GM23338 (cell line): ENCODE results near the gene OR2W3. TPM values are rescaled to one million over a fixed set of nuclear protein-coding genes. Genes with fewer than 3 reads are reported as not detected.

Experiments
- ATAC-seq: fragments of 200-7000 bp; cut with Tn5 transposase; 3 replicates; pipeline ENCODE4 v1.9.1; 2020
- DNase-seq: peaks from one replicate; pipeline ENCODE4 v3.0.0-alpha.2; 2015; ENCODE audit warnings: low spot score
- H2AFZ ChIP-seq: fragments of 200-600 bp; sonication (generic); 2 replicates; pipeline ENCODE4 v1.8.0; 2016; ENCODE audit warnings: antibody characterized with exemption, mild to moderate bottlenecking, moderate library complexity
- H3F3A ChIP-seq: fragments of 200-600 bp; sonication (generic); replicated peaks from 2 replicates; pipeline ENCODE4 v1.8.0; 2017; ENCODE audit warnings: antibody characterized with exemption, mixed run types, low read depth
- H3K27ac ChIP-seq: fragments of 200-600 bp; sonication (generic); 2 replicates; pipeline ENCODE4 v1.6.1; 2016; ENCODE audit warnings: low read depth
- H3K27me3 ChIP-seq: fragments of 200-600 bp; sonication (generic); 2 replicates; pipeline ENCODE4 v1.8.0; 2016; ENCODE audit warnings: mild to moderate bottlenecking, mixed run types, moderate library complexity; ENCODE audit not compliant: insufficient read depth
- H3K36me3 ChIP-seq: fragments of 200-600 bp; sonication (generic); 2 replicates; pipeline ENCODE4 v1.8.0; 2016; ENCODE audit warnings: mild to moderate bottlenecking; ENCODE audit not compliant: insufficient read depth
- H3K4me1 ChIP-seq: fragments of 200-600 bp; sonication (generic); 2 replicates; pipeline ENCODE4 v1.8.0; 2016; ENCODE audit warnings: mild to moderate bottlenecking, moderate library complexity; ENCODE audit not compliant: insufficient read depth
- H3K4me2 ChIP-seq: fragments of 200-600 bp; sonication (generic); 2 replicates; pipeline ENCODE4 v1.7.1; 2017; ENCODE audit warnings: mixed run types
- H3K4me3 ChIP-seq: fragments of 200-600 bp; sonication (generic); 2 replicates; pipeline ENCODE4 v1.6.1; 2016; ENCODE audit warnings: mixed run types
- H3K79me2 ChIP-seq: fragments of 200-600 bp; sonication (generic); replicated peaks from 2 replicates; pipeline ENCODE4 v1.8.0; 2017; ENCODE audit warnings: mild to moderate bottlenecking; ENCODE audit not compliant: insufficient read depth
- H3K9me2 ChIP-seq: fragments of 200-600 bp; sonication (generic); 2 replicates; pipeline ENCODE4 v1.8.0; 2017; ENCODE audit not compliant: insufficient read depth
- H4K20me1 ChIP-seq: fragments of 200-600 bp; sonication (generic); replicated peaks from 2 replicates; pipeline ENCODE4 v1.8.0; 2017; ENCODE audit warnings: mild to moderate bottlenecking; ENCODE audit not compliant: insufficient read depth
- H3K27ac Mint-ChIP-seq: 2 replicates; pipeline ENCODE4 v1.8.0; 2020; ENCODE audit warnings: inconsistent platforms, mild to moderate bottlenecking, moderate library complexity, mixed read lengths
- H3K27me3 Mint-ChIP-seq: 3 replicates; pipeline ENCODE4 v1.8.0; 2022; ENCODE audit warnings: low read depth, mild to moderate bottlenecking, moderate library complexity, mixed read lengths, inconsistent platforms; ENCODE audit not compliant: insufficient read depth, poor library complexity
- H3K36me3 Mint-ChIP-seq: 3 replicates; pipeline ENCODE4 v1.8.0; 2021; ENCODE audit warnings: low read depth, mild to moderate bottlenecking, inconsistent platforms, moderate library complexity, mixed read lengths
- H3K4me1 Mint-ChIP-seq: 3 replicates; pipeline ENCODE4 v1.8.0; 2020; ENCODE audit warnings: mild to moderate bottlenecking, inconsistent platforms, mixed read lengths
- H3K4me3 Mint-ChIP-seq: 3 replicates; pipeline ENCODE4 v1.8.0; 2021; ENCODE audit warnings: moderate library complexity, mild to moderate bottlenecking, inconsistent platforms, mixed read lengths
- H3K9me3 Mint-ChIP-seq: 3 replicates; pipeline ENCODE4 v1.8.0; 2020; ENCODE audit warnings: moderate library complexity, mild to moderate bottlenecking, inconsistent platforms, mixed read lengths
- CREB1 ChIP-seq: fragments of 250-450 bp; sonication (Bioruptor Pico); IDR thresholded peaks from 2 replicates; pipeline ENCODE4 v1.5.0; 2020; ENCODE audit warnings: low read depth, mild to moderate bottlenecking, moderate library complexity
- CTCF ChIP-seq, 2 experiments: fragments of 200-600 bp in 1 of 2; sonication (generic) in 1 of 2; conservative IDR thresholded peaks; 2 replicates each; pipeline versions ENCODE4 v1.5.1 to v1.6.1; 2016 to 2017; ENCODE audit warnings: antibody characterized with exemption in 2 of 2, low read depth in 2 of 2, mild to moderate bottlenecking in 2 of 2, moderate library complexity in 1 of 2
- EZH2phosphoT487 ChIP-seq: fragments of 200-600 bp; sonication (generic); IDR thresholded peaks from one replicate; pipeline ENCODE4 v1.8.1; 2018; ENCODE audit warnings: antibody characterized with exemption; ENCODE audit not compliant: unreplicated experiment
- REST ChIP-seq: IDR thresholded peaks from one replicate; pipeline ENCODE4 v1.6.1; 2018; ENCODE audit warnings: antibody characterized with exemption; ENCODE audit not compliant: unreplicated experiment
- long read RNA-seq: library from polyadenylated mRNA; unstranded; transcript quantifications from one replicate; pipeline ENCODE4 v2.0.0, GENCODE V29; 2020; ENCODE audit not compliant: unreplicated experiment
- polyA plus RNA-seq: library from polyadenylated mRNA; unstranded; fragments of >200 nt; fragmentation: Nextera tagmentation; extraction: Ambion mirVana; gene quantifications from 2 replicates; pipeline ENCODE4 v1.2.1, GENCODE V29; 2016
- total RNA-seq: library from RNA; depleted of rRNA; stranded (reverse); fragments of >200 nt; shearing (Covaris generic); gene quantifications from 2 replicates; pipeline ENCODE4 v1.2.3, GENCODE V29; 2014; rRNA removed

Gene OR2W3
- total RNA-seq = 0.45 and 1.9 TPM in 2 replicates
- 0.31 TPM in 1 of 2 replicates, not detected in the other for polyA plus RNA-seq
- long read RNA-seq = 0 reads

- no peaks in the 10 kb centered on the region for H3F3A ChIP-seq
- H3K9me3 Mint-ChIP-seq = peaks cover 52% of the 10 kb centered on the region
These were observed at the start of gene OR2W3 for GRCh38 chr1:247895163-247895637. Gene OR2W3, plus strand, starts transcription at chr1:247895587. Its CDS starts 0 bp downstream, at chr1:247895587.

More at GRCh38 chr1:247895163-247895637, at the start of gene OR2W3:
- Mint-ChIP-seq H3K4me1 (no peaks in the 10 kb centered on the region; the same call in 2 of the 3 replicates), H3K36me3 (peaks cover 12% of the 10 kb centered on the region), H3K4me3 (no peak within 1 kb of the TSS), H3K27ac (no peak within 1 kb of the TSS), H3K27me3 (peaks cover 9% of the 10 kb centered on the region)
- Histone ChIP-seq H3K27ac (no peak within 1 kb of the TSS), H3K4me2 (no peak within 1 kb of the TSS), H2AFZ (no peak within 1 kb of the TSS), H3K4me1 (no peaks in the 10 kb centered on the region), H3K79me2 (no peaks in the 10 kb centered on the region), H3K4me3 (no peak within 1 kb of the TSS), H3K27me3 (no peaks in the 10 kb centered on the region), H3K9me2 (0 out of 2 replicates have a peak, but pooled peaks cover 9% of the 10 kb centered on the region), H4K20me1 (no peaks in the 10 kb centered on the region), H3K36me3 (no peaks in the 10 kb centered on the region)
- ATAC-seq (no peak), DNase-seq (no peak)
- no peak for TF ChIP-seq CREB1
- TF ChIP-seq CTCF (conservative IDR thresholded peaks at IDR 0.05; ENCODE audit: low read depth in 2 of 2) = no peak
- TF ChIP-seq REST = no peak
- no peak for TF ChIP-seq EZH2phosphoT487
